CD14-positive monocyte (primary cell): Measurements from ENCODE around the gene METTL17. TPM values are rescaled to one million over a fixed set of nuclear protein-coding genes. Genes with fewer than 3 reads are reported as not detected.
A peak's percentile ranks its signal among the peaks of the same experiment; 100 is the strongest.

Source experiments
- DNase-seq, 3 donors: peaks; one replicate each; pipeline ENCODE4 v3.0.0-alpha.2; 2011 to 2022
- H2AFZ ChIP-seq: 2 replicates; pipeline ENCODE4 v1.6.0; 2012; ENCODE audit warnings: mild to moderate bottlenecking, low read depth, low read length, inconsistent platforms; ENCODE audit not compliant: insufficient read depth, poor library complexity, severe bottlenecking
- H3K27ac ChIP-seq, 2 donors: 1 replicate in 1 of 2; 2 replicates in 1 of 2; pipeline ENCODE4 v1.5.1; 2012 to 2013; ENCODE audit warnings: low read length in 2 of 2, control low read depth in 1 of 2, inconsistent platforms in 1 of 2, low read depth in 1 of 2, mild to moderate bottlenecking in 1 of 2
- H3K27me3 ChIP-seq, 2 donors: one replicate each; pipeline versions ENCODE4 v1.6.0 to v1.6.1; 2011 to 2013; ENCODE audit warnings: low read length in 2 of 2; ENCODE audit not compliant: control insufficient read depth in 2 of 2, insufficient read depth in 2 of 2
- H3K36me3 ChIP-seq, 2 donors: replicated peaks in 1 of 2; 1 replicate in 1 of 2; 2 replicates in 1 of 2; pipeline versions ENCODE4 v1.5.1 to v1.6.1; 2012 to 2013; ENCODE audit warnings: low read length in 2 of 2, control low read depth in 1 of 2, inconsistent platforms in 1 of 2, mild to moderate bottlenecking in 1 of 2; ENCODE audit not compliant: insufficient read depth in 2 of 2, control insufficient read depth in 1 of 2
- H3K4me1 ChIP-seq, 2 donors: 1 replicate in 1 of 2; 2 replicates in 1 of 2; pipeline versions ENCODE4 v1.5.1 to v1.6.1; 2012 to 2013; ENCODE audit warnings: low read length in 2 of 2, control low read depth in 1 of 2, inconsistent platforms in 1 of 2, mild to moderate bottlenecking in 1 of 2, moderate library complexity in 1 of 2; ENCODE audit not compliant: insufficient read depth in 2 of 2, control insufficient read depth in 1 of 2
- H3K4me2 ChIP-seq: replicated peaks from 2 replicates; pipeline ENCODE3; 2012; ENCODE audit warnings: low read length, moderate library complexity, mild to moderate bottlenecking; ENCODE audit not compliant: poor library complexity, severe bottlenecking; ENCODE audit errors: extremely low read depth
- H3K4me3 ChIP-seq, 3 experiments: fragments of 200-600 bp in 1 of 3; sonication (generic) in 1 of 3; replicated peaks in 1 of 3; 1 replicate in 2 of 3; 2 replicates in 1 of 3; pipeline ENCODE4 v1.5.1; 2011 to 2013; ENCODE audit warnings: low read length in 3 of 3, mild to moderate bottlenecking in 3 of 3, control low read depth in 2 of 3, low read depth in 2 of 3, inconsistent platforms in 1 of 3, moderate library complexity in 1 of 3
- H3K79me2 ChIP-seq: 2 replicates; pipeline ENCODE4 v1.6.0; 2012; ENCODE audit warnings: mild to moderate bottlenecking, control low read depth, inconsistent platforms, low read length, moderate library complexity; ENCODE audit not compliant: insufficient read depth
- H3K9ac ChIP-seq: 2 replicates; pipeline ENCODE4 v1.6.0; 2017; ENCODE audit warnings: low read length, mild to moderate bottlenecking; ENCODE audit not compliant: insufficient read depth, poor library complexity, severe bottlenecking
- H3K9me3 ChIP-seq, 2 donors: replicated peaks in 1 of 2; 1 replicate in 1 of 2; 2 replicates in 1 of 2; pipeline versions ENCODE4 v1.5.1 to v1.6.1; 2012 to 2013; ENCODE audit warnings: low read length in 2 of 2, control low read depth in 1 of 2; ENCODE audit not compliant: control insufficient read depth in 1 of 2, insufficient read depth in 1 of 2
- H4K20me1 ChIP-seq: 2 replicates; pipeline ENCODE4 v1.6.0; 2012; ENCODE audit warnings: mild to moderate bottlenecking, low read length, control low read depth, moderate library complexity; ENCODE audit not compliant: insufficient read depth
- H3K27ac Mint-ChIP-seq, 7 donors: one replicate each; pipeline ENCODE4 v1.8.0; 2020; ENCODE audit warnings: mild to moderate bottlenecking in 7 of 7, mixed read lengths in 7 of 7, moderate library complexity in 6 of 7, inconsistent platforms in 2 of 7
- H3K27me3 Mint-ChIP-seq, 3 donors: one replicate each; pipeline ENCODE4 v1.8.0; 2021 to 2022; ENCODE audit warnings: low read depth in 3 of 3, mild to moderate bottlenecking in 3 of 3, mixed read lengths in 3 of 3, moderate library complexity in 3 of 3, inconsistent platforms in 1 of 3
- H3K36me3 Mint-ChIP-seq, 2 donors: one replicate each; pipeline ENCODE4 v1.8.0; 2020; ENCODE audit warnings: mixed read lengths in 2 of 2, inconsistent platforms in 1 of 2, mild to moderate bottlenecking in 1 of 2
- H3K4me1 Mint-ChIP-seq: one replicate; pipeline ENCODE4 v1.8.0; 2020; ENCODE audit warnings: mild to moderate bottlenecking, mixed read lengths
- H3K4me3 Mint-ChIP-seq, 2 donors: one replicate each; pipeline ENCODE4 v1.8.0; 2020; ENCODE audit warnings: mild to moderate bottlenecking in 2 of 2, mixed read lengths in 2 of 2, moderate library complexity in 1 of 2
- H3K9me3 Mint-ChIP-seq, 7 donors: one replicate each; pipeline ENCODE4 v1.8.0; 2020 to 2022; ENCODE audit warnings: mixed read lengths in 7 of 7, mild to moderate bottlenecking in 6 of 7, moderate library complexity in 6 of 7, inconsistent platforms in 2 of 7
- WGBS: methylation state at CpG from one replicate; pipeline ENCODE4 v1.1.5; 2013; ENCODE audit warnings: missing lambda C conversion rate; ENCODE audit not compliant: insufficient coverage; 5-methylcytosine and 5-hydroxymethylcytosine counted together
- intact Hi-C, 2 donors: fragments of 100-400 bp; cut with micrococcal nuclease; formaldehyde crosslinking; loops; one replicate each; pipeline versions ENCODE4 v1.15.0 to v1.15.1; 2023
- polyA plus RNA-seq, 3 donors: library from polyadenylated mRNA; depleted of rRNA in 1 of 3; unstranded in 2 of 3; stranded (reverse) in 1 of 3; fragments of 300-500 nt in 2 of 3; fragments of >200 nt in 1 of 3; fragmentation: Illumina TruSeq in 2 of 3; gene quantifications; 1 replicate in 2 of 3; 2 replicates in 1 of 3; pipeline ENCODE4 v1.2.3, GENCODE V29; 2012 to 2021
- TF ChIP-seq, protein P1 (sequence below): fragments of 200-600 bp; IDR thresholded peaks from one replicate; pipeline ENCODE4 v1.8.0; 2022; ENCODE audit warnings: antibody characterized with exemption, mild to moderate bottlenecking

The METTL17 gene
- polyA plus RNA-seq, 3 donors = 20.1 to 137 (median 21.1) TPM

DNA sequence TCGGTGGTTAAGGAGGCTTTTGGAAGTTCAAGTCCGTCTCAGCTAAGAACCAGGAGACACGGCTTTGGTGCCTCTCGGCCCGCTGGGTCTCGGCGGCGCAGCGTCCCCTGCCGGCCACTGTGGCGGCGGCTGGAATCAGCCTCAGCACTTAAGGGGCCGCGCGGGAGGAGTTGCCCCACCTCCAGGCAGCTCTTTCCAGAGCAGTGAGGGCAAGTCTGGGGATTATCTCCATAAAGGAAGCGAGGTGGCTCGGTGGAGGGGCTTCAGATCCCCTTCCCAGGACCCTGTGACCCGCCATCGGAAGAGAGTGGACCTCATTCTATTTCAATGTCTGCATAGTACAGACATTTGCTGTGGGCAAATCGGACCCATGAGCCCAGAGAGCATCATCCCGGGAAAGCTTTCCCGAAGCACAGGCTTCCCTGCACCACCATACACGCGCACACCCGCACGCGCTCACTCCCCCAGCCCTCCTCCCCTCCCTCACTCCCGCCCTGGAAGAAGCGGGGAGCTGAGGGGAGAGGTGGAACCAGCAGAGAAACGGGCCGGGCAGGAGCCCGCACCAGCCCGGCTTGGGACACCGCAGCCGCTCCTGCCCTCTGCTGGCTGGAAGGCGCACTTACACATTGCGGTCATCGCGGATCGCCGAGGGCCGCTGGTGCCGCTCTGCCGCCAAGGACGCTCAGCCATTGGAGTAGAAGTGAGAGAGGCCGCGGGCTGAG lies 18.6 kb upstream of the METTL17 start:
- peaks cover 4 to 11% (median 8%) of the 10 kb centered on the region in 3 donors for H3K27me3 Mint-ChIP-seq
- no peaks in the 10 kb centered on the region for H3K9me3 Mint-ChIP-seq
- DNase-seq = peak; percentile 77 to 84 (median 83)
- TF ChIP-seq, protein P1, sequence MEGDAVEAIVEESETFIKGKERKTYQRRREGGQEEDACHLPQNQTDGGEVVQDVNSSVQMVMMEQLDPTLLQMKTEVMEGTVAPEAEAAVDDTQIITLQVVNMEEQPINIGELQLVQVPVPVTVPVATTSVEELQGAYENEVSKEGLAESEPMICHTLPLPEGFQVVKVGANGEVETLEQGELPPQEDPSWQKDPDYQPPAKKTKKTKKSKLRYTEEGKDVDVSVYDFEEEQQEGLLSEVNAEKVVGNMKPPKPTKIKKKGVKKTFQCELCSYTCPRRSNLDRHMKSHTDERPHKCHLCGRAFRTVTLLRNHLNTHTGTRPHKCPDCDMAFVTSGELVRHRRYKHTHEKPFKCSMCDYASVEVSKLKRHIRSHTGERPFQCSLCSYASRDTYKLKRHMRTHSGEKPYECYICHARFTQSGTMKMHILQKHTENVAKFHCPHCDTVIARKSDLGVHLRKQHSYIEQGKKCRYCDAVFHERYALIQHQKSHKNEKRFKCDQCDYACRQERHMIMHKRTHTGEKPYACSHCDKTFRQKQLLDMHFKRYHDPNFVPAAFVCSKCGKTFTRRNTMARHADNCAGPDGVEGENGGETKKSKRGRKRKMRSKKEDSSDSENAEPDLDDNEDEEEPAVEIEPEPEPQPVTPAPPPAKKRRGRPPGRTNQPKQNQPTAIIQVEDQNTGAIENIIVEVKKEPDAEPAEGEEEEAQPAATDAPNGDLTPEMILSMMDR = peak; percentile 98
- peak overlapping the region; percentile 70 to 89 (median 85) for H3K27ac Mint-ChIP-seq
- Histone ChIP-seq H3K27ac (peak overlapping the region in 1 of 2 donors; percentile 68), H3K4me3 (peak overlapping the region; percentile 70 to 92 (median 87)), H4K20me1 (no peaks in the 10 kb centered on the region), H3K4me1 (peaks cover 10 to 16% of the 10 kb centered on the region in 2 donors), H3K4me2 (peak overlapping the region; percentile 93), H3K79me2 (no peaks in the 10 kb centered on the region), H3K9me3 (no peaks in the 10 kb centered on the region), H3K27me3 (no peaks in the 10 kb centered on the region), H2AFZ (peak overlapping the region; percentile 99), H3K9ac (peak overlapping the region; percentile 69), H3K36me3 (no peaks in the 10 kb centered on the region)
- peak overlapping the region; percentile 91 to 96 for H3K4me3 Mint-ChIP-seq
- intact Hi-C loops = loop anchor here (1.0 to 10.0 kb wide), 4 partner anchors 113 to 276 kb away; no protein-coding TSS in a partner anchor
- H3K36me3 Mint-ChIP-seq = no peaks in the 10 kb centered on the region
- peaks cover 24% of the 10 kb centered on the region for H3K4me1 Mint-ChIP-seq
- whole genome bisulfite sequencing = under 1% methylated on average over 34 of the region's 47 CpGs

DNA sequence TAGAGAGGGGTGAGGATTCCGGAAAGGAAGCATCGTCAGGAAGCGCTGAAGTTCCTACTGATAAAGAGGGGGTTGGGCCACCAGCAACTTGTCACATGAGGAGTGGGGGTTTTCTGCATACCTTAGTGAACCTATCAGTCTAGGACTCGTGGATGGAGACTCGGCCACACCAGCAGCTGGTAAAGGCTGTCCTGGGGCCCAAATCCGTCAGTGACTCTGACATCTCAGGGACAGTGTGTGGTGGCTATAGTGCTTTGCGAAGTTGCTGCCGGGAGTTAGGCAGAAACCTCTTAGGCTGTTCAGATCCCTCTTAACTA lies 18.1 kb upstream of the METTL17 start:
- Histone ChIP-seq H2AFZ (peak overlapping the region; percentile 99), H3K9me3 (no peaks in the 10 kb centered on the region), H3K27ac (no peak overlapping the region), H3K79me2 (no peaks in the 10 kb centered on the region), H3K4me3 (peak overlapping the region in 2 of 3 experiments; percentile 87 to 92), H4K20me1 (no peaks in the 10 kb centered on the region), H3K4me2 (peak overlapping the region; percentile 93), H3K36me3 (no peaks in the 10 kb centered on the region), H3K4me1 (peaks cover 10 to 16% of the 10 kb centered on the region in 2 donors), H3K9ac (no peak overlapping the region), H3K27me3 (no peaks in the 10 kb centered on the region)
- DNase-seq = no peak
- intact Hi-C loops = loop anchor here (1.0 to 10.0 kb wide), 4 partner anchors 113 to 277 kb away; no protein-coding TSS in a partner anchor
- H3K9me3 Mint-ChIP-seq = no peaks in the 10 kb centered on the region
- no peaks in the 10 kb centered on the region for H3K36me3 Mint-ChIP-seq
- TF ChIP-seq, protein P1 = no peak
- H3K4me3 Mint-ChIP-seq = peak overlapping the region; percentile 91 to 96
- WGBS = 7% methylated on average over 6 of the region's 8 CpGs
- H3K27me3 Mint-ChIP-seq = peaks cover 4 to 11% (median 8%) of the 10 kb centered on the region in 3 donors
- H3K4me1 Mint-ChIP-seq = peaks cover 24% of the 10 kb centered on the region
- peak overlapping the region in 5 of 7 donors; percentile 14 to 77 (median 70) for H3K27ac Mint-ChIP-seq
